ENCODE data around the gene TFDP3.

Gene TFDP3

DNA sequence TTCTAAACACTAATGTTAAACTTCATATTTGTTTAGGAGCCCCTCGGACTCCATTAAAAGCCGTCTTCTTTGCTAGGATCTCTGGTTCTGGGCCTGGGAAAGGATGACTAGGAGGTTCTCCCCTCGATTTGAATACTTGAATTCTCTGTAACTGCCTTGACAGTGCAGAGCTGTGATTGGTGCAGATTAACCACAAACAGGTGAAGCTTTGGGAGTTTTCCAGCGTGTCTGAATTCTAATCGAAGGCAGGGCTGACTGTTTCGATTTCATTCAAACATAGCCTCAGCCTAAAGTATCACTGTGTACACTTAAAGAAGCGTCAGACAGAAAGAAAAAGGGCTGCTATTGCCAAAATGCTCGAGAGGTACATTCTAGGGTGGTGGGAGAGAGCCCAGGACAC, 29.0 kb downstream of the TFDP3 start:
- Histone ChIP-seq H3K9me3 (ENCODE audit: insufficient read depth, low read length) (no peaks in the 10 kb centered on the region), H3K4me3 (ENCODE audit: low read length) (no peak overlapping the region), H3K27ac (ENCODE audit: low read length) (no peak overlapping the region), H3K4me1 (ENCODE audit: low read length) (no peaks in the 10 kb centered on the region), H3K27me3 (ENCODE audit: low read depth, low read length) (no peaks in the 10 kb centered on the region), H3K79me2 (ENCODE audit: low read length) (no peaks in the 10 kb centered on the region), H3K36me3 (replicated peaks; ENCODE audit: low read depth, low read length) (no peaks in the 10 kb centered on the region), H3K4me2 (ENCODE audit: low read length) (no peak overlapping the region), H4K20me1 (ENCODE audit: insufficient read depth, low read length) (no peaks in the 10 kb centered on the region), H2AFZ (ENCODE audit: low read depth, low read length) (no peak overlapping the region), H3K9ac (ENCODE audit: low read length) (no peak overlapping the region)
- TF ChIP-seq EZH2phosphoT487 (IDR thresholded peaks at IDR 0.05; ENCODE audit: low read depth): no peak
- TF ChIP-seq, protein P1, sequence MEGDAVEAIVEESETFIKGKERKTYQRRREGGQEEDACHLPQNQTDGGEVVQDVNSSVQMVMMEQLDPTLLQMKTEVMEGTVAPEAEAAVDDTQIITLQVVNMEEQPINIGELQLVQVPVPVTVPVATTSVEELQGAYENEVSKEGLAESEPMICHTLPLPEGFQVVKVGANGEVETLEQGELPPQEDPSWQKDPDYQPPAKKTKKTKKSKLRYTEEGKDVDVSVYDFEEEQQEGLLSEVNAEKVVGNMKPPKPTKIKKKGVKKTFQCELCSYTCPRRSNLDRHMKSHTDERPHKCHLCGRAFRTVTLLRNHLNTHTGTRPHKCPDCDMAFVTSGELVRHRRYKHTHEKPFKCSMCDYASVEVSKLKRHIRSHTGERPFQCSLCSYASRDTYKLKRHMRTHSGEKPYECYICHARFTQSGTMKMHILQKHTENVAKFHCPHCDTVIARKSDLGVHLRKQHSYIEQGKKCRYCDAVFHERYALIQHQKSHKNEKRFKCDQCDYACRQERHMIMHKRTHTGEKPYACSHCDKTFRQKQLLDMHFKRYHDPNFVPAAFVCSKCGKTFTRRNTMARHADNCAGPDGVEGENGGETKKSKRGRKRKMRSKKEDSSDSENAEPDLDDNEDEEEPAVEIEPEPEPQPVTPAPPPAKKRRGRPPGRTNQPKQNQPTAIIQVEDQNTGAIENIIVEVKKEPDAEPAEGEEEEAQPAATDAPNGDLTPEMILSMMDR (IDR thresholded peaks at IDR 0.05; ENCODE audit: low read depth, low read length): no peak

DNA sequence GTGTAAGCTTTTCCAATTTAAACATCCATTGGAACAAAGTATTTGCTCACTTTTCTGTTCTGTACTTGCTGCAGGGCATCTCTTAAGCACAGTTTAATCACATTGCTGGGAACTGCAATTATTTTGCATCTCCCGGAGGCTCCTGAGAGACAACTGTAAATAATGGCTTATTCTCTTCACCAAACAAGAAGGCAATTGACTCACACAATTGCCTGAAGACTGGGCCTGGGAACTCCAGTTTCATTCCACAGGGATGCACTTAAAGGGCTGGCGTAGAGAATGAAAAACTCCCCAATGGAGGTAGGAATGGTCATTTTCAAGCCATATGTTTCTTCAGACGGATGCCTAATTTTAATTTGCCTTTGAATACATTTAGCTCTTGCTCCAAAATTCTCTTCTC, 29.5 kb downstream of the TFDP3 start:
- H3K9ac ChIP-seq (ENCODE audit: low read length): no peak overlapping the region
- no peak overlapping the region for H3K27ac ChIP-seq (ENCODE audit: low read length)
- no peaks in the 10 kb centered on the region for H3K27me3 ChIP-seq (ENCODE audit: low read depth, low read length)
- no peak overlapping the region for H2AFZ ChIP-seq (ENCODE audit: low read depth, low read length)
- no peak overlapping the region for H3K4me2 ChIP-seq (ENCODE audit: low read length)
- no peak overlapping the region for H3K4me3 ChIP-seq (ENCODE audit: low read length)
- no peaks in the 10 kb centered on the region for H3K9me3 ChIP-seq (ENCODE audit: insufficient read depth, low read length)
- H4K20me1 ChIP-seq (ENCODE audit: insufficient read depth, low read length): no peaks in the 10 kb centered on the region
- no peaks in the 10 kb centered on the region for H3K79me2 ChIP-seq (ENCODE audit: low read length)
- no peaks in the 10 kb centered on the region for H3K36me3 ChIP-seq (replicated peaks; ENCODE audit: low read depth, low read length)
- TF ChIP-seq, protein P1 (IDR thresholded peaks at IDR 0.05; ENCODE audit: low read depth, low read length): no peak
- TF ChIP-seq EZH2phosphoT487 (IDR thresholded peaks at IDR 0.05; ENCODE audit: low read depth): no peak
- H3K4me1 ChIP-seq (ENCODE audit: low read length): no peaks in the 10 kb centered on the region

DNA sequence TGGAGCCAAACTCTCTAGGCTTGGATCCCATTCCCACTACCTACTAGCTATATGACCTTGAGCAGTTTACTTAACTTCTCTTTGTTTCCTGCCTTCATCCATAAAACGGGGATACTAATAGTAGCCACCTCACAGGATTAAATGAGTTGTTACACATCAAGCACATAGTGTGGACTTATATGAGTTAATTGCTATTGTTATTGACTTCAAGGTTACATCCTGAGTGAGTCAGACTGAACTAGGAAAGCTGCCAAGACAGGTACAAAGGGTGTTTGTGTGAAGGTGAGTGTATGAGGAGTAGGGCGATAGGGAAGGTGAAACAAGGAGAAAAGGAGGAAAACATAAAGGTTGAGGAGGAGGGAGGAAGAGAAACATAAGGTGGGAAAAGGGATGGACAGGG, 32.2 kb downstream of the TFDP3 start:
- H3K27ac ChIP-seq (ENCODE audit: low read length): no peak overlapping the region
- H3K36me3 ChIP-seq (replicated peaks; ENCODE audit: low read depth, low read length): no peaks in the 10 kb centered on the region
- no peaks in the 10 kb centered on the region for H3K9me3 ChIP-seq (ENCODE audit: insufficient read depth, low read length)
- H3K4me1 ChIP-seq (ENCODE audit: low read length): no peaks in the 10 kb centered on the region
- H3K4me3 ChIP-seq (ENCODE audit: low read length): no peak overlapping the region
- no peaks in the 10 kb centered on the region for H3K27me3 ChIP-seq (ENCODE audit: low read depth, low read length)
- H3K4me2 ChIP-seq (ENCODE audit: low read length): no peak overlapping the region
- no peak overlapping the region for H3K9ac ChIP-seq (ENCODE audit: low read length)
- no peak for TF ChIP-seq EZH2phosphoT487 (IDR thresholded peaks at IDR 0.05; ENCODE audit: low read depth)
- TF ChIP-seq, protein P1 (IDR thresholded peaks at IDR 0.05; ENCODE audit: low read depth, low read length): no peak
- no peaks in the 10 kb centered on the region for H4K20me1 ChIP-seq (ENCODE audit: insufficient read depth, low read length)
- H3K79me2 ChIP-seq (ENCODE audit: low read length): no peaks in the 10 kb centered on the region
- no peak overlapping the region for H2AFZ ChIP-seq (ENCODE audit: low read depth, low read length)

DNA sequence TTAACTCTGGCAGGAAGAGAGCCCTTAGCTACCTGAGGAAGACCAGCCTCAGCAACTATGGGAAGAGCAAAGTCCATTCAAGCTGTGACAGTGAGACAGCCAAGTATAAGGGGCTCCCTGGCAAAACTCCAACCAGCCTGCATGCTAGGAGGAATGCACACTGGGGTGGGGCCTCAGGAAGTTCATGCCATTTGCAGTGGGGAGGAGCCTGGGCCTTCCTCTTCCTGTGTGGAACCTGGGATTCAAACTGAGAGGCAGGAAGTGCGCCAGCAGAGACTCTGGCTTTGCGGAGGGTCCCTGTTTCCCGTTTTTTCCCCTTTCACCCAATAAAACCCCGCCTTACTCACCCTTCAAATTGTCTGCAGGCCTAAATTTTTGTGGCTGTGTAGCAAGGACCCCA, 33.0 kb downstream of the TFDP3 start:
- no peak overlapping the region for H3K4me3 ChIP-seq (ENCODE audit: low read length)
- no peaks in the 10 kb centered on the region for H4K20me1 ChIP-seq (ENCODE audit: insufficient read depth, low read length)
- H3K9me3 ChIP-seq (ENCODE audit: insufficient read depth, low read length): no peaks in the 10 kb centered on the region
- no peak overlapping the region for H3K9ac ChIP-seq (ENCODE audit: low read length)
- H2AFZ ChIP-seq (ENCODE audit: low read depth, low read length): no peak overlapping the region
- no peak for TF ChIP-seq EZH2phosphoT487 (IDR thresholded peaks at IDR 0.05; ENCODE audit: low read depth)
- TF ChIP-seq, protein P1 (IDR thresholded peaks at IDR 0.05; ENCODE audit: low read depth, low read length): no peak
- no peaks in the 10 kb centered on the region for H3K36me3 ChIP-seq (replicated peaks; ENCODE audit: low read depth, low read length)
- H3K4me2 ChIP-seq (ENCODE audit: low read length): no peak overlapping the region
- H3K4me1 ChIP-seq (ENCODE audit: low read length): no peaks in the 10 kb centered on the region
- H3K27ac ChIP-seq (ENCODE audit: low read length): no peak overlapping the region
- H3K79me2 ChIP-seq (ENCODE audit: low read length): no peaks in the 10 kb centered on the region
- no peaks in the 10 kb centered on the region for H3K27me3 ChIP-seq (ENCODE audit: low read depth, low read length)

All from OCI-LY3 (cell line).